AG10803 (cell line): Measurements from ENCODE around the gene AP2A2.
"Not testable (repeated sequence)": the region's sequence is repeated elsewhere in the genome, so short reads cannot be mapped to it uniquely, and the experiment has no call there.

Source experiments
- DNase-seq: peaks from one replicate; pipeline ENCODE4 v3.0.0; 2010; ENCODE audit warnings: low read depth
- H3K4me3 ChIP-seq: 2 replicates; pipeline ENCODE4 v1.5.1; 2011; ENCODE audit warnings: mild to moderate bottlenecking, low read length, control low read depth
- CTCF ChIP-seq: conservative IDR thresholded peaks from 2 replicates; pipeline ENCODE4 v1.5.1; 2011; ENCODE audit warnings: mild to moderate bottlenecking, low read length, control low read depth, inconsistent platforms

AP2A2 gene

GRCh38 chr11:954392-955153 is 28.9 kb downstream of the AP2A2 start:
- no peak for TF ChIP-seq CTCF
- H3K4me3 ChIP-seq: no peak overlapping the region
- DNase-seq: no peak

- TF ChIP-seq CTCF: no peak
- no peak overlapping the region for H3K4me3 ChIP-seq
- DNase-seq: no peak
Measured at GRCh38 chr11:955154-956063, 29.7 kb downstream of the AP2A2 start.

GRCh38 chr11:957212-957920 is 31.7 kb downstream of the AP2A2 start:
- no peak overlapping the region for H3K4me3 ChIP-seq
- DNase-seq: no peak
- no peak for TF ChIP-seq CTCF

GRCh38 chr11:958101-958500 is 32.4 kb downstream of the AP2A2 start:
- no peak for DNase-seq
- H3K4me3 ChIP-seq: no peak overlapping the region
- TF ChIP-seq CTCF: no peak

- DNase-seq: no peak
- no peak overlapping the region for H3K4me3 ChIP-seq
- TF ChIP-seq CTCF: no peak
Measured at GRCh38 chr11:959027-959426, 33.4 kb downstream of the AP2A2 start.

GRCh38 chr11:959608-960007 is 33.9 kb downstream of the AP2A2 start:
- no peak for TF ChIP-seq CTCF

GRCh38 chr11:961310-961920 is 35.7 kb downstream of the AP2A2 start:
- DNase-seq, H3K4me3 ChIP-seq: not testable (repeated sequence)

More at GRCh38 chr11:959608-960007, 33.9 kb downstream of the AP2A2 start:
- no peak overlapping the region for H3K4me3 ChIP-seq
- no peak for DNase-seq
